Fibroblast of skin of right biceps (primary cell): ENCODE data around the gene HOXA4.

Experiments used
- DNase-seq: peaks from one replicate; pipeline ENCODE4 v3.0.0-alpha.2; 2013

Gene HOXA4

DNA sequence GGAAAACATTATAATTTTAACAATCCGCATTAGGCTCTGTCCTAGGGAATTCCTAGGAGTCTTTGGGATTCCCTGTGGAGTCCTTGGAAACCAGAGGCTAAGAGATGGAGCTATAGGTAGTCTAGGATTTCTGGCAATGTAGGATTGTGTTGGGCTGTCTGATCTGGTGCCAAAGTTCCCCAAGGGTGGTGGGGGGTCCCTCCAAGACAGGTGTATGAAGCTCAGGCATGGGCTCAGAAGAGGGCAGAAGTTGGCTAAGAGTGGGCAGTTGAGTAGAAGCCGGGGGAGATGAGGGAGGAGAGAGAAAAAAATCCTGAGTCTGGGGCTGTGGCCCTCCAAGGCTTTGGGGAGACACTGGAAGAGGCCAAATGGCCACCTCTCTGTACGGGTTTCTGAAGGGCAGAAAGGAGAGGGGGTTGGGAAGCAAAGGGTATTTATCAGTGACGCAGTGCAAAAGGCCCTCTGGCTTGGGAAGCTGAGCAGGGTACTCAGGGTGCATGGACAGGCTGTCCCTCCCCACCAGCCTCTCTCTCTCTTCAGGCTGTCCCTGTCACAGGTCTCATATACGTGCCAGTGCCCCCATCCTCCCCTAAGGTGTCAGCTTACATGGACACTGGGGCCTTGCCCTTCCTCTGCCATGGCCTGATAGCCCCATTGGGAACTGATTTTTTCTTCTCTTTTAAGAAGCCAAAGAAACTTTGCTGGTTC, 16.1 kb upstream of the HOXA4 start:
- DNase-seq: no peak

DNA sequence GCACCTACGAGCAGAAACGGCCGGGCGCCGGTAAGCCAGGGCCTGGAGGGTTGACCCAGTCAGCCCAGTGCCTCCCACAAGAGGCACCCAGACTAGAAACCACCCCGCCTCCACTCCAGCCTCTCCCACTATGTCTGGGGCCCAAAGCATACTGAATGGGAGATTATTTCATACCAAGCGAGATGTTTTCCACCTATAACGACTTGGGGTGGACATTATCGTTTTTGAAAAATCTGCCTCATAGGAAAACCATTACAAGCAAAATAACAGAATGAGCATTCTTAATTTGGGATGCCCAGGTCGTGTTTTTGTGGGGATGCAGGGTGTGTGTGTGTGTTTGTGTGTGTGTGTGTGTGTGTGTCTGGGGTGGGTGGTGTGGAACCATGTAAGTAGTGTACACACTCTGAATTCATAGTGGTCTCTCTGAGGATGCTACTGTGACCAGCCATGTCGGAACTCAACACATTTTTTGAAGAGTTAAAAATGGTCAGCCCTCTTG, 15.4 kb upstream of the HOXA4 start:
- no peak for DNase-seq

DNA sequence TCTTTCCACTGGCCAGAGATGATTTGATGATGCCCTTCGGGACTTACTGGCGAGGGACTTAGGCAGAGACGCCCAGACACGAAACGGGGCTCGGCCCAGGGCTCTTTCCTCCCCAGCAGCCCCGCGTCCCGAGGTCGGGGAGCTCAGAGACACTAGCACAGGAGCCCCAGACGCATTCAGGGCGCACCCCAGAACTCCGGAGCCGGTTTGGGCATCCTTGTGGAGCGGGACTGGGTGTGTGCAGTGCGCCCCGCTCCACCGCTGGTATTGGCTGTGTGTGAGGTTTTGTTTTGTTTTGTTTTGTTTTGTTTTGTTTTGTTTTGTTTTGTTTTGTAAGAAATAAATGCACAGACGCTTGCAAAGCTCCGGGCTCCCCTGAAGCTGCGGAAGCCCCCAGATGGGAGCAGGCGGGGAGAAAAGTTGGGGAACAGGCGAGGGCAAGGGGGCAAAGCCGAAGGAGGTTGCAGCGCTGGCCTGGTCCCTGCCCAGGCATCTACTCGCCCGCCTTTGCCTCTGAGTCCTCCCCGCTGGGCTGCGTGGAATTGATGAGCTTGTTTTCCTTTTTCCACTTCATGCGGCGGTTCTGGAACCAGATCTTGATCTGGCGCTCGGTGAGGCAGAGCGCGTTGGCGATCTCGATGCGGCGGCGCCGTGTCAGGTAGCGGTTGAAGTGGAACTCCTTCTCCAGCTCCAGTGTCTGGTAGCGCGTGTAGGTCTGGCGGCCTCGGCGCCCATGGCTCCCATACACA, 14.8 kb upstream of the HOXA4 start:
- no peak for DNase-seq

DNA sequence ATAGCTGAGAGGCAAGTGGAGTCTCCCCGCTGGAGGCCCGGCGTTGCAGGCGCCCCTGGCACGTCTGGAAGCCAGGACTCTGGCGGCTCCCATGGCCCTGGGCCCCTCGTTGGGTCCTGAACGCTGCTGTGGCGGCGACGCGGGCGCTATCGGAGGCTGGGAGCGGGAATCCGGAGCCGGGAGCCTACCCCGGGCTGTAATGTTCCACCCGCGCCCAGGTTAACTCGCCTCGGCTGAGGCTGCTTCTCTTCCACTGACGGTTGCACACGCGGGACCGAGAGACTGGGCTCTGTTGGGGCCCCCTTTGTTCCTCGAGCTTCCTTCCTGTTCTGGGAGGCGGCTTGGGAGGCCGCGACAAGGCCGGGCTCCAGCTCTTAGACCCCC, 14.2 kb upstream of the HOXA4 start:
- no peak for DNase-seq

DNA sequence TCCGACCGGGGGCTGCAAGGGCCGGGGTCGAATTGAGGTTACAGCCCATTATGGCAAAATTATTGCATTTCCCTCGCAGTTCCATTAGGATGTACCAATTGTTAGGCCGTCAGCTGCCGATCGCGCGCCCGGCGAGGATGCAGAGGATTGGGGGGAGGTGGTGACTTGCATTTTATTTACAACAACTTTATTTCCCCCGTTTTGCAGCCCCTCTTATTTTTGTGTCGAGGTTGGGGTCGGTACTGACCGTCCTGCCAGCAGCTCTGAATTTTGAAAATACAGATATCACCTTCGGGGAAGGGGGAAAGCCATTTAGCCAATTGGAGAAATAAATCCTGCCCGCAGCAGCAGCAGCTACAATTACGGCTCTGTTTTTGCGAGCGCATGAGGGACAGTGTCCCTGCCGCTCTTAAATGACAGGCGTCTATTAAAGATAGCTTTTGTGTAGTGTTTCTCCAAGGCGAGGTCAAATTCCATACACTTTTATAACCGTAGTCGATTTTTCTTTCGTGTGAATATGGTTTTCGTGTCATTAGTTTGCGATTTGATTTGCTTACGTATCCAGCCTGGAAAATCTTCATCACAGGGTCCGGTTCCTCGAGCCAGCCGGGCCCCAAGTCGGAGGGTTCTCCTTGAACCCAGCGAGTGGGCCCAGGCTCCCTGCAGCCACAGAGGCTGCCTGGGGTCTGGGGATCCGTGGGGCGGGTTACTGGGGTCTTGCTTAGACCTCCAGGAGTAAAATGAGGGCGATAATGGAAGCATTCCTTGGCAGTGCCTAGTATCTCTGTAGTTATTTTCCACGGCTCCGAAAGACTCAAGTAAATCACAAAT, 13.6 kb upstream of the HOXA4 start:
- DNase-seq: no peak

DNA sequence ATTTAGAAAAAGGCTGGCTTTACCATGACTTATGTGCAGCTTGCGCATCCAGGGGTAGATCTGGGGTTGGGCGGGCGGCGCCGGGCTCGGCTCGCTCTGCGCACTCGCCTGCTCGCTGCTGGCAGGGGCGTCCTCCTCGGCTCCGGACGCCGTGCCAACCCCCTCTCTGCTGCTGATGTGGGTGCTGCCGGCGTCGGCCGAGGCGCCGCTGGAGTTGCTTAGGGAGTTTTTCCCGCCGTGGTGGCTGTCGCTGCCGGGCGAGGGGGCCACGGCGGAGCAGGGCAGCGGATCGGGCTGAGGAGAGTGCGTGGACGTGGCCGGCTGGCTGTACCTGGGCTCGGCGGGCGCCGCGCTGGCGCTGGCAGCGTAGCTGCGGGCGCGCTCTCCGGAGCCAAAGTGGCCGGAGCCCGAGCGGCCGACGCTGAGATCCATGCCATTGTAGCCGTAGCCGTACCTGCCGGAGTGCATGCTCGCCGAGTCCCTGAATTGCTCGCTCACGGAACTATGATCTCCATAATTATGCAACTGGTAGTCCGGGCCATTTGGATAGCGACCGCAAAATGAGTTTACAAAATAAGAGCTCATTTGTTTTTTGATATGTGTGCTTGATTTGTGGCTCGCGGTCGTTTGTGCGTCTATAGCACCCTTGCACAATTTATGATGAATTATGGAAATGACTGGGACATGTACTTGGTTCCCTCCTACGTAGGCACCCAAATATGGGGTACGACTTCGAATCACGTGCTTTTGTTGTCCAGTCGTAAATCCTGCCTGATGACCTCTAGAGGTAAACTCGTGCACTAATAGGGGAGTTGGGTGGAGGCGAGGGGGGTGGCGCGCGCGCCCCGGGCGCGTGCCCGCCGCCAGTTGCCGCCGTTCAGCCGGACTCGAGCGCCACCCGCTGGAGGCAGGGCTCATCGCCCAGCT, 12.7 kb upstream of the HOXA4 start, which contains the start of gene HOXA5:
Gene HOXA5, minus strand, starts transcription at position 659 of the 927 bp plus-strand sequence. Its CDS starts 74 bp downstream, at position 585.
- DNase-seq: peak; percentile 85

DNA sequence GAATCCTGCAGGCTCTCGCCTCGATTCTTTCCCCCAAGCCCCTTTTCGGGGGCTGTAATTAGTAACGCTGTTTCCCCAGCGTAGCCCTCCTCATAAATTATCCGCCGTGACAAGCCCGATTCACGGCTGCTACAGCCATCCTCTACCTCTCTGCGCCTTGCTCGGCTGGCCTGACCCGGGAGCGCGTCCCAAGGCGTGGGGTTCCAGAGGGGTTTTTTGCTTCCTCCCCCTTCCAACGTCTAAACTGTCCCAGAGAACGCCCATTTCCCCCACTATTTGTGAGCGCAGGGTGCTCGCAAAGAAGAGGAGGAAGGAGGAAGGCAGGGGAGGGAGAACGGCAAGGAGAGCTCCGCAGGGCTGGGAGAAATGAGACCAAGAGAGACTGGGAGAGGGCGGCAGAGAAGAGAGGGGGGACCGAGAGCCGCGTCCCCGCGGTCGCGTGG, 12.0 kb upstream of the HOXA4 start:
- DNase-seq: no peak

DNA sequence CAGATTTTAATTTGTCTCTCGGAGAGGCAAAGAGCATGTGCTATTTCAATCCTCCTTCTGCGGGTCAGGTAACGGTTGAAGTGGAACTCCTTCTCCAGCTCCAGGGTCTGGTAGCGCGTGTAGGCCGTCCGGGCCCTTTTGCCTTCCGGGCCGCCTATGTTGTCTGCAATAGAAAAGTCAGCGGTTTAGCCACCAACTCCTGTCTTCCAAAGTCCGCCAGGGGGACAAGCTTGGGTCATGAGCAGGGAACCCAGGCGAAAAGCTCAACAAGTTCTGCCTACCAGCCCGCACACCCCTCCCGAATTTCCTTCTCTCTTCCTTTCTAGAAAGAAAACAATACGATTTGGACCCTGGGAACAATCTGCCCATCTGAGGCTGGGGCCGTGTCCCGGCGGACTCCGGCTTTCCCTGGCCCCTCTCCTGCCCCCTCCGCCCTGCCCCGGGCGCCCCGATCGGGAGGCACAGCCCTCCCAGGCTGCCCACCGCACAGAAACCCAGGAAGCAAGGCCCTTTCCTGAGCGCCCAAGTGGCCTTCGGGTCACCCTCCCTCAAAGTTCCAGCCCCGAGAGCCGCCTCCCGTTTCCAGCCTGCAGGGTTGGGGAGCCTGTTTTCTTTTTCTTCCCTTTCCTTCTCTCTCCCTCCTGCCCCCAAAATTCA, 11.5 kb upstream of the HOXA4 start:
- no peak for DNase-seq

DNA sequence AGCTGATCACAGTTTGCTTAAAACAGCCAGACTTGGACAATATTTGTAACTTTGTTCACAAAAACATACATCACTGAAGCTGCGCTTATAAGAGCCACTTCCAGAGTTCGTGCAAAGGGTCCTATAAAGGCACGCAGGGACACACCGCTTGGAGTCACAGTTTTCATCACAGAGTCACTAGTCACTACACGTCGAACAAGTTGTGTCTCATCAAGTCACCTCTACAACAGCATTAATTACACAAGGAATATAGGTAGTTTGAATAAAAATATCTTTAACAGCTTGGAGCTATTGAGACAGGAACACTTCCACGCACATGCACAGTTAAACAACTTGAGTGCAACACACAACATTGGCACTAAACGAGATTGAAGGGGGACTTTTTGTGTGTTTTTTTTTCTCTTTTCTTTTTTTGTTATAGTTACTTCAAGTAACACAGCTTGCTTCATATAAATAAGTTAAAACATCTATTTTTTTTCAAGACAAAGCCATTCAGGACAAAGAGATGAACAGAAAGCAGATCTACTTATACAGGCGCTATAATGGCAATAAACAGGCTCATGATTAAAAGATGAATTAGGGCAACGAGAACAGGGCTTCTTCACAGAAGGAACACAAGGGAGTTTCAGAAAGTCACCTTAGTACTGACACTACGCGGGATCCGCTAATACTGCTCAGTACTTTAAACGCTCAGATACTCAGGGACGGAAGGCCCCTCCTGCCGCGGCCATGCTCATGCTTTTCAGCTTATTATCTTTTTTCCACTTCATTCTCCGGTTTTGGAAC, 10.8 kb upstream of the HOXA4 start:
- no peak for DNase-seq

DNA sequence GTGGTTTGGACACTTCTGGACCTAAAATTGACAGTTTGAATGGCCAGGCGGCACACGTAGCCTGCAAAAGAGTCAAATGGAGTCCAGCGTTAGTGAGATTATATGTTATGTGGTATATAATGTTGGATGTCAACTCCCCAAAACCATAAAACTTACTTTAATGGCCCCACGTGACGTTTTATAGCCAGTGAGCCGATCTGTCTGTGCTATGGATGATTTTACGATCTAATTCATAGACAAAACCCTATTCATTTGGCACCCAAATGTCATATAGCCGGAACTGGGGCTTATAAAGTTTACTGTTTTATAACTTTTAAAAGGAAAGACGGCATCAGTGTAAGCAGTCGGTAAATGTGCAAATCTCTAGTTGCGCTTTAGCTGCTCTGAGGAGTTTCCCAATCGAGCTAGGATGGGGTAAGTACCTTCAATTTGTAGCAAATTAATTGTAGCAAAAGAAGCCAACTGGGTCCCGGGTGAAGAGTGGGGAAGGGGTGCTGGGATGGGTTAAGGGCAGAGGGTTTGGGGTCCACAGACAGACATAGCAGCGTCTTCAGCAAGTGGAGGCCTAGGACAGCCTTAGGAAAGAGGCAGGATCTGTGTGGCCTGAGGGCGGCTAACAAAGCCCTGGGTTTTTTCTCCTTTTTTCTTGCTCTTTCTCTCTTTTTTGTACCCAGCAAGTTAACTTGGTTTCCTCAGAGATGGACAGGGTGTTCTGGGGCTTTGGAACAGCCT, 9.7 kb upstream of the HOXA4 start:
- DNase-seq: no peak

DNA sequence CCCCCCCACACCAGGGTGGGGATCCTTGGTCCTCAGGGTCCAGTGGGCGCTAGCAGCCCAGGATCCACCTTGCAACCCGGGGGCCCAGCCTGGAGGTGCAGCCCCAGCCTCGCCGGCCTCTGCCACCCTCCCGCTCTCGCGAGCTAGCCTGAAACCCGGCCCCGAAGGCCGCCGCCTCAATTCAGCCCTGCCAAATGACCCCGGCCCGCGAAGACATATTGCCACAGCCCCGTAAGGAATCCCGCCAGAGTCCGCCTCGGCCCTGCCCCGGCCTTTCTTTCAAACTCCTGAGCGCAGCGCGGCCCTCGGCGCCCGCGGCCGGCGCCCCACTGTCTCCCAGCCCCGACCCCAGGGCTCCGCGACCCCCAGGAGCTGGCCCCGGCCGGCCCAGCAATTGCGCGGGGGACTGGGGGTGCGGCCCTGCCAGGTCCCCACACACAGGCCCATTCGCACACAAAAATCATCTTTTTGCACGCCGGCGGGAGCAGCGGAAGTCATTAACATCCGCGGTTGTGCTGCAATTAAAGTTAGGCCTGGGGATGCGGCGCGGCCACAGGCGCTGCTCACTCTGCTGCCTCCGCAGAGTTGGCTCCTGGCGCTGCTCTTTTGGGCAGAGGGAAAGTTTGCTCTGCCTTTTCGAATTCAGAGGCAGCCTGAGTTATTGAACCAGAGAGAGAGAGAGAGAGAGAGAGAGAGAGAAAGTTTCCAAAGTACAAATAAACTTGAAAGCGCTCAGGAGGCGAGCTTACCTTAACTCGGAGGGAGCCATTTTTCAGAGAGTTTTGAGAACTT, 9.0 kb upstream of the HOXA4 start:
- DNase-seq: no peak

DNA sequence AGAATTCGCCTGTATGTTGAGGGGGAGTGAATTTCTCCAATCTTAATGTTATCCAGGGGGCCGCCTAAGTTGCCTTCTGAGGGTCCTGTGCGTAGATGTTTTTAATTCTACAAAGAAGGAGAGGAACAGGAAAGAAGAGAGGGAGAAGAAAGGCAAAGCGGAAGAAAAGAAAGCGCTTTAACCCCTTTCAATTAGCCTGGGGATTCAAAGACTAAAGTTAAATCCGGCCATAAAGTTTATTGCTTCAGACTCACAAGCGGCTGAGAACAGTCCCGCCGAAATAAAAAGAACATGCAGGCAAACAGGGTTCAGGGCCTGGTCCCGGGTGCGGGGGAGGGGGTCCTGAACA, 8.4 kb upstream of the HOXA4 start:
- DNase-seq: no peak

DNA sequence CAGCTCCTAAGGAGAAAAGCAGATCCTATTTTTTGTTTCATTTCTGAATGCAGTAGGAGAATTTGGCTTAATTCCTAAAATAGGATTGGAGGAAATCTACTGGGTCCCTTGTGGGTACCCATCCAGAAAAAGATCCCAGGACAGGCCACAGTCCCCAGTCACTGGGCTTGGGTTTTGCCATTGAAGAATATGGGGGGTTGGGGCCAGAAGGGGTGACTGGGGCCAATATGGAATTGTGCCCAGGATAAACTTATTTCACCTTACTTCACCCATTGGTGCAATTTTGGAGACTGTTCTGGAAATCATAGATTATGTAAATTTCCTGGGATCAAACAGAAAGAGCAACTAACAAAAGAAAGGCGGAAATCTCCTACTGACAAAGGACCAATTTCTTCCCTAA, 7.9 kb upstream of the HOXA4 start:
- DNase-seq: no peak

DNA sequence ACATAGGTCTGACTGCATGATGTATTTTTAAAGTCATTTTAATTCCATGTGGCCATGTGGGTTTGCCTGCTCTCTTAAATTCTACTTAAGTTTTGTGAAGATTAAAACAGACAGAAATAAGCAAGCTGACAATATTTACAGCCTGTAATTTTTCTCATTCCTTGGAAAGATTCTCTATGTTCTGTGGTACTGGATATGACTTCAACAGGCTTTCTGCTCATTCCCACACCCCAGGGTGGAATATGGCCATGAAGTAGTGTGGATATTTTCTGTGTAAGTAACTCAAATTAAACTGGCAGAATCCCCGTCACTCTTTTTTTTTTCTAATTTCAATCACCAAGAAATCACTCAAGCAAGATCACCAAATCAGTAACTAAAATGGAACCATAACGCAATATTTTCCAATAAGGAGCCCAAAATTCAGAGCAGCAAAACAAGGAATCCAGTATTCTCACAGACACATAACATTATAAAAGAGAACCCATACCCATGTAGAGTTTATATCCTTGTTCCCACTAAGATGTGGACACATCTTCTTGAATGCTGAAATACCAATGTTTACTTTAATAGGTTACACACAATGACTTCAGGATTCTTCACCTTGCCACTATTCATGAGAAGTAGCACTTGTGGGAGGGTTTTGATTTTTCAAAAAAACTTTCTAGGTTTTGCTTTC, 7.2 kb upstream of the HOXA4 start:
- no peak for DNase-seq

DNA sequence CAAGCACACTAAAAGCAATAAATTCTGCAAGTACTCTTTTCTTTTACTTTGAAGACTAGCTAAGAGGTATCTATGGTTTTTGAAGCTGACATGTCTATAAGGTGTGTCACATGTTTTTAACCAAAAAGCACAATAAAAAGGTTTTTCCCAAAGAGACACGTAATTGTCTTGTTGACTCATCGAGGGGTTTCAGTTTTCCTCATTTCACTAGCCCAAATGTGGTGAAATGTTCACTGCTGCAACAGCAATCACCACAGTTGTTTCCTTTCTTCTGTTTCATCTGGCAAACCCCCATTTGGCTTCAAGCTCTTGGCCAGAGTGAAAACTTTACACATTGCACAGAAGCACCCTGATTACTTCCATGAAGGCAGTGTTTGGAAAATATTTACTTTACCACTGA, 3.8 kb upstream of the HOXA4 start:
- DNase-seq: peak; percentile 84

DNA sequence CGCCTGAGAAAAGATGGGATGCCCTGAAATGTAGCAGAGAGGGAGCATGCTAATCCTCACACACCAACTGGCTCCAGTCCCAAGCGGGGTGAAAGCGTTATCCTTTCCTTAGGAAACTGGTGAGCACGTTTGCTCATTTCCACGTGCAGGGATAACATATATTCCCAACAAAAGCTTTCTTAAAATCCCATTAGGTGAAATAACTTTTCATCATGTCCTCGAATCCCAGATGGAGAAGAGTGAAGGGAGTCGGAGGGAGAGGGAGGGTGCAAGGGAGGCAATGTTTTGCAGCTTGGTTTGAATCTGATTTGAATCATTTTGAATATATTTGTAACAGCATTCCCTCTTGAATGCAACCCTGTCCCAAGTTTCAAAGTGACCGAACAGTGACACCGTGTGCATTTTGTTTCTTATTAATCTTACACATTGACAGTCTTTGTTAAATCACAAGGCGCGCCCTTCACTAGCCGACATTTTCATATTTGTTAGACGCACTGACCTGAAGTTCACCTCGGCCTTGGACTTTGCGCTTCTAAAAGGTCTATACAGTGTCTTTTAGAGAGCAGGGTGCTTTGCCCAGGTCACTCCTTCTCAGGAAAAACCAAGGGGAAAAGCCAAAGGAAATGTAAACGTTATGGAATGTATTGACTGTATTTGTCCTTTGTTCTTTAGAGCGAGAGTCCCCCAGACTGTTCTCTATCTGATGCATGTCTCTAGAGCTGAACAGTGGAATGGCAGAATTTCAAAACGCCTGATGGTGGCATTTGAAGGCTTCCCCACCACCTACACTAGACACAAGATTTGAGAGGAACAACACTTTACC, 3.1 kb upstream of the HOXA4 start:
- DNase-seq: no peak

DNA sequence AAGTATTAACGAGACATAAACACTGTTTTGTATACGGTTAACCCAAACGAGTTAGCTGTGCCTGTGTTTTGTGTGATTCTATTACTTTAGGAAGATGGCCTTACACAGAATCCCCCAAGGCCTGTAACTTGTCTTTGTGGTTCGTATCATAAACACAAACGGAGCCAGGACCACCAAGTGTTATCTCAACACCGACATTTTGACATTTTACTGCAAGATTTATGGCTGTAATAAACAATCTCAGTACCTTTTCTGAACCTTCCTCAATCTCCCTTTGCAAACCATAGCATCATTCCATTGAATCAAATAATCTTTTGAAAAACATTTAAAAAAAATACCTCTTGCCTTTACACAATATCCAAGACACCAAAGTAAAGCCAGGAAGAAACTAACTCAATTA, 2.4 kb upstream of the HOXA4 start:
- DNase-seq: no peak

DNA sequence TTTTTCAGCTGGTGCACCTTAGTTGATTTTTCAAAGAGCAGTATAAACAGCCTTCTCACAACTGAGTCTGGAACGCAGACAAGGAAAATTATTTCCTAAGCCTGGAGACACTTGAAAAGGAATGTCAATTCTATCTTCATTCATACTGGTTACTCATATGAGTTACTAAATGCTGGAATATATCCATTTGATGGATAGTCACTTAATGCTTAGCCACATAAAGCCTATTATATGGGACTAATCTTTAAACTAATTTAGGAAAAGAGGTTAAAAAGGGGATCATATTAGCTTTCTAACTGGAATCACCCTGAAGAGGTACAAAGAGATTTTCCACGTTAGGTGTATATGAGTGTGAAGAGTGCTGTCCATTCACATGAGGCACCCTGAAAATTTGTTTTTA, 1.7 kb upstream of the HOXA4 start:
- DNase-seq: no peak
